DMS153 (cell line): ENCODE measurements around the gene CCDC40.

Source experiments
- DNase-seq: peaks from one replicate; lab custom pipeline; 2025; lab: John Stamatoyannopoulos, UW

Gene CCDC40

GRCh38 chr17:80116276-80116920, 80.0 kb downstream of the CCDC40 start:
- DNase-seq, result no peak

GRCh38 chr17:80116921-80117380, 80.5 kb downstream of the CCDC40 start:
- no peak for DNase-seq

- no peak for DNase-seq
Observed at GRCh38 chr17:80117491-80118401, 81.3 kb downstream of the CCDC40 start.

- no peak for DNase-seq
Observed at GRCh38 chr17:80118601-80119270, 82.3 kb downstream of the CCDC40 start.

GRCh38 chr17:80119271-80119791, 82.9 kb downstream of the CCDC40 start:
- no peak for DNase-seq

- no peak for DNase-seq
Observed at GRCh38 chr17:80119839-80120238, 83.4 kb downstream of the CCDC40 start.

GRCh38 chr17:80122026-80122575, 85.7 kb downstream of the CCDC40 start:
- no peak for DNase-seq

GRCh38 chr17:80122926-80123505, 86.6 kb downstream of the CCDC40 start:
- no peak for DNase-seq

GRCh38 chr17:80123791-80124190, 87.3 kb downstream of the CCDC40 start:
- DNase-seq, result no peak

- DNase-seq, result peak; percentile 41
Observed at GRCh38 chr17:80124351-80124981, 88.0 kb downstream of the CCDC40 start.

- no peak for DNase-seq
Observed at GRCh38 chr17:80125656-80126448, 89.4 kb downstream of the CCDC40 start.

GRCh38 chr17:80126449-80126715, 89.9 kb downstream of the CCDC40 start:
- no peak for DNase-seq

- DNase-seq, result peak; percentile 17
Observed at GRCh38 chr17:80129006-80129565, 92.6 kb downstream of the CCDC40 start.

- no peak for DNase-seq
Observed at GRCh38 chr17:80130992-80131391, 94.5 kb downstream of the CCDC40 start.

GRCh38 chr17:80132906-80133625, 96.6 kb downstream of the CCDC40 start:
- no peak for DNase-seq

GRCh38 chr17:80133626-80133970, 97.2 kb downstream of the CCDC40 start:
- no peak for DNase-seq

GRCh38 chr17:80137131-80137530, 100.7 kb downstream of the CCDC40 start:
- no peak for DNase-seq

GRCh38 chr17:80138856-80139426, 102.5 kb downstream of the CCDC40 start:
- DNase-seq, result no peak

- DNase-seq, result no peak
Observed at GRCh38 chr17:80141463-80142165, 105.2 kb downstream of the CCDC40 start.
